IPS-20b (cell line): ENCODE measurements around the gene AQP6.

Experiments
- H3K27ac ChIP-seq: one replicate; pipeline ENCODE4 v1.5.1; 2013; ENCODE audit warnings: low read length
- H3K27me3 ChIP-seq: 2 replicates; pipeline ENCODE4 v1.6.1; 2013; ENCODE audit warnings: mild to moderate bottlenecking, low read length, inconsistent platforms; ENCODE audit not compliant: insufficient read depth
- H3K36me3 ChIP-seq: 2 replicates; pipeline ENCODE4 v1.6.1; 2013; ENCODE audit warnings: low read depth, mild to moderate bottlenecking, inconsistent platforms, low read length, moderate library complexity; ENCODE audit not compliant: insufficient read depth
- H3K4me1 ChIP-seq: 2 replicates; pipeline ENCODE4 v1.6.1; 2013; ENCODE audit warnings: mild to moderate bottlenecking, control low read depth, inconsistent platforms, low read length, moderate library complexity; ENCODE audit not compliant: insufficient read depth
- H3K4me3 ChIP-seq: 2 replicates; pipeline ENCODE4 v1.5.1; 2013; ENCODE audit warnings: mild to moderate bottlenecking, low read length, inconsistent platforms
- H3K9ac ChIP-seq: 2 replicates; pipeline ENCODE4 v1.6.1; 2013; ENCODE audit warnings: low read depth, mild to moderate bottlenecking, inconsistent platforms, low read length, moderate library complexity
- H3K9me3 ChIP-seq: 2 replicates; pipeline ENCODE4 v1.6.1; 2013; ENCODE audit warnings: mild to moderate bottlenecking, low read depth, low read length, inconsistent platforms; ENCODE audit not compliant: insufficient read depth

Gene AQP6

GRCh38 chr12:49961993-49962764 lies 10.6 kb upstream of the AQP6 start:
- Histone ChIP-seq H3K4me1 (peaks cover 18% of the 10 kb centered on the region), H3K27ac (no peak overlapping the region), H3K9me3 (no peaks in the 10 kb centered on the region), H3K36me3 (no peaks in the 10 kb centered on the region), H3K27me3 (peaks cover 97% of the 10 kb centered on the region), H3K4me3 (no peak overlapping the region; the same call in 1 of the 2 replicates), H3K9ac (no peak overlapping the region)

DNA sequence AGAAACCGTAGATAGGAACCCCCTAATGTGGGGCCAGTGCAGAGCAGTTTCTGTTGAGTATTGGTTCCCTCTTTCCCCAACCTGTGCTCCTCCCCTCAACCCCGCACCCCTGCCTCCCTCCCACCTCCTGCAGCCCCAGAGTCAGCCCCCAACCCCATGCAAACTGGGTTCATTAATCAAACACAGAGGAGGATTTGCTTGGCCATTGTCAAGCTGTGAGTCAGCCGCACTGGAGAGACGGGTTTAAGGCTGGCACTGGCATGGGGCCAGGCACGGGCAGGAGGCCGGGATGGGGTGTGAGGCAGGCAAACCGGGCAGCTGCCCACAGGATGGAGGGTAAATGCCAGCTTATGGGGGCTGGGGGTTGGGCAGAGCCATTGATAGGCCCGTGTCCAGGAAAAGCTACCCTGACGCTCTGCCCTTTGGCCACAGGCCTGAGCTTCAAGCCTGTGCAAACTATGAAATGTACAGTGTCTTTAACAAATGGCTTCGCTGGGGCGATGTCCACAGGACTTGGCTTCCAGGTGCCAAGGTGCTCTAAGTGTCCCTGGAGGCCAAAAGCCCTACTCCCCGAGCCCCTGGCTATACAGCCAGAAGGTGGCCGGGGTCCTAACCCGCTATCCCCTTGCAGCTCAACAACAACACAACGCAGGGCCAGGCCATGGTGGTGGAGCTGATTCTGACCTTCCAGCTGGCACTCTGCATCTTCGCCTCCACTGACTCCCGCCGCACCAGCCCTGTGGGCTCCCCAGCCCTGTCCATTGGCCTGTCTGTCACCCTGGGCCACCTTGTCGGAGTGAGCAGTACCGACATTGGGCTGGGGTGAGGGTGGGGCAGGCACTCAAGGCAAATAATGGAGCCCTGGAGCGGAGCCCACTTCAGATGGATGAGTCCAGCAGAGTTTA lies 9.6 kb upstream of the AQP6 start:
- Histone ChIP-seq H3K27ac (no peak overlapping the region), H3K27me3 (peaks cover 95% of the 10 kb centered on the region), H3K4me3 (no peak overlapping the region), H3K4me1 (peaks cover 18% of the 10 kb centered on the region), H3K9me3 (no peaks in the 10 kb centered on the region), H3K9ac (no peak overlapping the region), H3K36me3 (no peaks in the 10 kb centered on the region)

- Histone ChIP-seq H3K9me3 (no peaks in the 10 kb centered on the region), H3K9ac (no peak overlapping the region), H3K27ac (no peak overlapping the region), H3K36me3 (no peaks in the 10 kb centered on the region), H3K27me3 (peaks cover 95% of the 10 kb centered on the region), H3K4me1 (peaks cover 15% of the 10 kb centered on the region), H3K4me3 (no peak overlapping the region)
Observed at GRCh38 chr12:49963976-49964815, 8.6 kb upstream of the AQP6 start.

DNA sequence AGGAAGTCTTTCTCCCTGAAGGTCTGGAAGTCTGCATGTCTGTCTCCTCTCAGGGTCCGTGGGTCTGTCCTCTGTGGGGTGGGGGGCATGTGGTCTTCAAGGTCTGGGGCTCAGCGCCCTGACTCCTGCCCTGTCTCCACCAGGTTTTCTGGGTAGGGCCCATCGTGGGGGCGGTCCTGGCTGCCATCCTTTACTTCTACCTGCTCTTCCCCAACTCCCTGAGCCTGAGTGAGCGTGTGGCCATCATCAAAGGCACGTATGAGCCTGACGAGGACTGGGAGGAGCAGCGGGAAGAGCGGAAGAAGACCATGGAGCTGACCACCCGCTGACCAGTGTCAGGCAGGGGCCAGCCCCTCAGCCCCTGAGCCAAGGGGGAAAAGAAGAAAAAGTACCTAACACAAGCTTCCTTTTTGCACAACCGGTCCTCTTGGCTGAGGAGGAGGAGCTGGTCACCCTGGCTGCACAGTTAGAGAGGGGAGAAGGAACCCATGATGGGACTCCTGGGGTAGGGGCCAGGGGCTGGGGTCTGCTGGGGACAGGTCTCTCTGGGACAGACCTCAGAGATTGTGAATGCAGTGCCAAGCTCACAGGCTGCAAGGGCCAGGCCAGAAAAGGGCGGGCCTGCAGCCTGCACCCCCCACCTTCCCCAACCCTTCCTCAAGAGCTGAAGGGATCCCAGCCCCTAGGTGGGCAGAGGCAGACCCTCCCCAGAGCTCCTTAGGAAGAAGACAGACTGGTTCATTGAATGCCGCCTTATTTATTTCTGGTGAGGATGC lies 7.7 kb upstream of the AQP6 start:
- peaks cover 7% of the 10 kb centered on the region for H3K4me1 ChIP-seq
- no peak overlapping the region for H3K4me3 ChIP-seq
- H3K27me3 ChIP-seq: peaks cover 95% of the 10 kb centered on the region
- no peaks in the 10 kb centered on the region for H3K36me3 ChIP-seq
- H3K27ac ChIP-seq: no peak overlapping the region
- no peaks in the 10 kb centered on the region for H3K9me3 ChIP-seq
- no peak overlapping the region for H3K9ac ChIP-seq

GRCh38 chr12:49965836-49966235 lies 6.9 kb upstream of the AQP6 start:
- no peaks in the 10 kb centered on the region for H3K9me3 ChIP-seq
- H3K27me3 ChIP-seq: peaks cover 95% of the 10 kb centered on the region
- no peak overlapping the region for H3K27ac ChIP-seq
- no peak overlapping the region for H3K4me3 ChIP-seq
- no peaks in the 10 kb centered on the region for H3K36me3 ChIP-seq
- H3K9ac ChIP-seq: no peak overlapping the region
- H3K4me1 ChIP-seq: no peaks in the 10 kb centered on the region

GRCh38 chr12:49966511-49967041 lies 6.2 kb upstream of the AQP6 start:
- no peaks in the 10 kb centered on the region for H3K9me3 ChIP-seq
- no peaks in the 10 kb centered on the region for H3K36me3 ChIP-seq
- H3K27me3 ChIP-seq: peaks cover 96% of the 10 kb centered on the region
- 0 out of 2 replicates have a peak, but pooled peaks cover 1% of the 10 kb centered on the region for H3K4me1 ChIP-seq
- no peak overlapping the region for H3K27ac ChIP-seq
- H3K4me3 ChIP-seq: no peak overlapping the region; the same call in 1 of the 2 replicates
- H3K9ac ChIP-seq: no peak overlapping the region

GRCh38 chr12:49967042-49967776 lies 5.5 kb upstream of the AQP6 start:
- 0 out of 2 replicates have a peak, but pooled peaks cover 2% of the 10 kb centered on the region for H3K4me1 ChIP-seq
- H3K36me3 ChIP-seq: no peaks in the 10 kb centered on the region
- H3K27ac ChIP-seq: no peak overlapping the region
- peaks cover 97% of the 10 kb centered on the region for H3K27me3 ChIP-seq
- H3K9ac ChIP-seq: no peak overlapping the region
- no peaks in the 10 kb centered on the region for H3K9me3 ChIP-seq
- H3K4me3 ChIP-seq: peak overlapping the region; percentile 58

DNA sequence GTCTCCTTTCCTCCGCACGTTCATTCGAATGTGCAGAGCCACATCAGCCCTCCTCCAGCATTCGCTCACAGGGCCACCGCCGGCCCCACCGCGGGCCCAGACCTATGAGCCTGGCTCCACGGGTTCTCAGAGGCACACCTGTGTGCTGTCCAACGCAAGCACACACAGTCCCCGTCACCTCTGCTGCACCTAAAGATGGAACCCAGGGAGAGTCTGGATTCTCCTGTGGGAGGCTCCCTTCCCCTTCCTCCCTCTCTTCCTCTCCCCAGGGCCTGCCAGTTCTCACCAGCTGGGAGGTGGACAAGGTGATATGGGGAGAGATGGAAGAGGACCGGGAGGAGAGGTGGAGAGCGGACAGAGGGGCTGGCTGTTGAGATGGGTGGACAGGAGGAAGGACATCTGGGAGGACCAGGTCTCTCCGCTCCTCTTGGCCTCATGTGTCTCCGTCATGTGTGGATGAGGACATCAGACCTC lies 4.9 kb upstream of the AQP6 start:
- no peaks in the 10 kb centered on the region for H3K9me3 ChIP-seq
- H3K27ac ChIP-seq: no peak overlapping the region
- H3K27me3 ChIP-seq: peaks cover 91% of the 10 kb centered on the region
- no peaks in the 10 kb centered on the region for H3K36me3 ChIP-seq
- H3K4me1 ChIP-seq: 0 out of 2 replicates have a peak, but pooled peaks cover 2% of the 10 kb centered on the region
- no peak overlapping the region for H3K9ac ChIP-seq
- H3K4me3 ChIP-seq: peak overlapping the region; percentile 58

GRCh38 chr12:49968471-49968870 lies 4.3 kb upstream of the AQP6 start:
- Histone ChIP-seq H3K9me3 (no peaks in the 10 kb centered on the region), H3K9ac (no peak overlapping the region), H3K27me3 (peaks cover 84% of the 10 kb centered on the region), H3K27ac (no peak overlapping the region), H3K36me3 (no peaks in the 10 kb centered on the region), H3K4me3 (no peak overlapping the region), H3K4me1 (0 out of 2 replicates have a peak, but pooled peaks cover 2% of the 10 kb centered on the region)

DNA sequence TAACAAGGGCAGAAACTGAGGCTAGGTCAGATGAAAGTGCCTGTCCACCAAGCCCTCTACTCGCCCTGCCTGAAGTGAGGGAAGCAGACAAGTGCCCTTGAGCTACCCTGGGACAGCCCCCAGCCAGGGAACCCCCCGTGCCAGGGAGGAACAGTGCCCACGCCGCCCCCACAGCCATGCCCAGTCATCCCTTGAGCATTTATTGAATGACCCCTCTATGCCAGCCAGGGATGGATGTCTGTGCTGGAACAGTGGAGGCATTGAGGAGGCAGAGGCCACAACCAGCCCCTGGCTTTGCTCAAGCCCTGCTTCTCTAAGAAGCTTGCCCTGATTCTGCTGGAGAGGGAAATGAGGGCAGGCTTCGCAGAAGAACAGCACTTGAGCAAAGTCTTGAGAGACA lies 3.7 kb upstream of the AQP6 start:
- 0 out of 2 replicates have a peak, but pooled peaks cover 2% of the 10 kb centered on the region for H3K4me1 ChIP-seq

More for the DNA sequence above, 3.7 kb upstream of the AQP6 start:
- Histone ChIP-seq H3K27me3 (peaks cover 79% of the 10 kb centered on the region), H3K36me3 (no peaks in the 10 kb centered on the region), H3K9ac (no peak overlapping the region), H3K4me3 (no peak overlapping the region), H3K9me3 (no peaks in the 10 kb centered on the region), H3K27ac (no peak overlapping the region)
